Astrocyte of the cerebellum (primary cell): ENCODE data around the gene C1orf94.

Experiments used
- DNase-seq: peaks from one replicate; pipeline ENCODE4 v3.0.0-alpha.2; 2011; ENCODE audit warnings: low read depth
- H3K4me3 ChIP-seq: 2 replicates; pipeline ENCODE4 v1.5.1; 2011; ENCODE audit warnings: mild to moderate bottlenecking, low read depth, low read length, moderate library complexity
- in situ Hi-C: cut with HindIII; loops from 2 replicates; pipeline ENCODE4 v1.10.0; 2017; ENCODE audit warnings: low sequenced_read_pairs
- TF ChIP-seq, protein P1 (sequence below): IDR thresholded peaks from 2 replicates; pipeline ENCODE4 v1.5.1; 2012; ENCODE audit warnings: low read length, low read depth, moderate library complexity, mild to moderate bottlenecking; ENCODE audit errors: missing control alignments

Gene C1orf94

DNA sequence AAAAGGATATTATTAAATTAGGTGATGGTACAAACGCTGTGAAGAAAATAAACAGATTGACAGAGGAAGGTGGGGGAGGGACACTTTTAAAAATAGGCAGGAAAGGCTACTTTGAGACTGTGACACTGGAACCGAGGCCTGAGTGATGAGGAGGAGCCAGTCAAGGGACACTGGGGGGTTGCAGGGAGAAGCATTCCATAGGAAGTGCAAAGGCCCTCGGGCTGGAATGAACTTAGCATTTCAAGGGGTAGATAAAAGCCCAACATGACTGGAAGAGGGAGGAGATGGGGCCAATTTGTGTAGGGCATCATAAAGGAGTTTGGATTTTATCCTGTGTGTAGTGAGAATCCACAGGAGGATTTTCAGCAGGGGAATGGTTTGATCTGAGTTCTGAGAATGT lies 15.9 kb downstream of the C1orf94 start:
- in situ Hi-C loops: no loop called here
- H3K4me3 ChIP-seq: no peak overlapping the region
- no peak for DNase-seq
- TF ChIP-seq, protein P1, sequence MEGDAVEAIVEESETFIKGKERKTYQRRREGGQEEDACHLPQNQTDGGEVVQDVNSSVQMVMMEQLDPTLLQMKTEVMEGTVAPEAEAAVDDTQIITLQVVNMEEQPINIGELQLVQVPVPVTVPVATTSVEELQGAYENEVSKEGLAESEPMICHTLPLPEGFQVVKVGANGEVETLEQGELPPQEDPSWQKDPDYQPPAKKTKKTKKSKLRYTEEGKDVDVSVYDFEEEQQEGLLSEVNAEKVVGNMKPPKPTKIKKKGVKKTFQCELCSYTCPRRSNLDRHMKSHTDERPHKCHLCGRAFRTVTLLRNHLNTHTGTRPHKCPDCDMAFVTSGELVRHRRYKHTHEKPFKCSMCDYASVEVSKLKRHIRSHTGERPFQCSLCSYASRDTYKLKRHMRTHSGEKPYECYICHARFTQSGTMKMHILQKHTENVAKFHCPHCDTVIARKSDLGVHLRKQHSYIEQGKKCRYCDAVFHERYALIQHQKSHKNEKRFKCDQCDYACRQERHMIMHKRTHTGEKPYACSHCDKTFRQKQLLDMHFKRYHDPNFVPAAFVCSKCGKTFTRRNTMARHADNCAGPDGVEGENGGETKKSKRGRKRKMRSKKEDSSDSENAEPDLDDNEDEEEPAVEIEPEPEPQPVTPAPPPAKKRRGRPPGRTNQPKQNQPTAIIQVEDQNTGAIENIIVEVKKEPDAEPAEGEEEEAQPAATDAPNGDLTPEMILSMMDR: no peak

GRCh38 chr1:34199927-34200326 lies 23.2 kb downstream of the C1orf94 start:
- TF ChIP-seq, protein P1: no peak
- in situ Hi-C loops: loop anchor here (5.0 kb wide), 1 partner anchor 77 kb away; no protein-coding TSS in a partner anchor
- DNase-seq: peak; percentile 1
- no peak overlapping the region for H3K4me3 ChIP-seq

GRCh38 chr1:34212673-34213072 lies 36.0 kb downstream of the C1orf94 start:
- no peak overlapping the region for H3K4me3 ChIP-seq
- no peak for DNase-seq
- TF ChIP-seq, protein P1: no peak
- in situ Hi-C loops: no loop called here

DNA sequence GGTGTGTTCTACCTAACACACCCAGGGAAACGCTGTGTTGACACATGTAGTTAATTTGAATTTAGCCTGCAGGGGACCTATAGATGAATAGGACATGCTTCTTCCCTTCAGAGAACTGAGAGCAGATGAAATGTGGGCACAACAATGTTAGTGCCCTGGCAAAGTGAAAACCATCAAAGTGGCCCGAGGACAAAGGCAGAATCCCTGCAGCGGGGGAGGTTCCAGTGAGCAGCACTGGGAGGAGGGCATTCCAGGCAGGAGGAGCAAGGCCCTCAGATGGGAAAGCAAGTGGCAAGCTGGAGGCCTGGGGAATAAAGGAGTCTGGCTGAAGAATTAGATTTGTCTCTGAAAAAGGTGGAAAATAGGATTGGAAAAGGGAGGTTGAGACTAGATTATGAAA lies 37.2 kb downstream of the C1orf94 start:
- TF ChIP-seq, protein P1: no peak
- in situ Hi-C loops: no loop called here
- no peak overlapping the region for H3K4me3 ChIP-seq
- no peak for DNase-seq

GRCh38 chr1:34231441-34231840 lies 54.7 kb downstream of the C1orf94 start:
- in situ Hi-C loops: no loop called here
- no peak overlapping the region for H3K4me3 ChIP-seq
- no peak for DNase-seq
- TF ChIP-seq, protein P1: no peak

GRCh38 chr1:34235594-34235993 lies 58.9 kb downstream of the C1orf94 start:
- DNase-seq: no peak
- TF ChIP-seq, protein P1: no peak
- in situ Hi-C loops: no loop called here
- no peak overlapping the region for H3K4me3 ChIP-seq

GRCh38 chr1:34236089-34236488 lies 59.4 kb downstream of the C1orf94 start:
- TF ChIP-seq, protein P1: no peak
- DNase-seq: no peak
- in situ Hi-C loops: no loop called here
- H3K4me3 ChIP-seq: no peak overlapping the region
